H1 (cell line): Measurements from ENCODE around the gene EGFL6. TPM values are rescaled to one million over a fixed set of nuclear protein-coding genes. Genes with fewer than 3 reads are reported as not detected.

Source experiments
- EP300 ChIP-seq, 2 experiments: IDR thresholded peaks; 1 replicate in 1 of 2; 2 replicates in 1 of 2; pipeline ENCODE4 v1.6.1; 2011 to 2012; ENCODE audit warnings: low read depth in 2 of 2, low read length in 2 of 2, mild to moderate bottlenecking in 2 of 2, borderline replicate concordance in 1 of 2, inconsistent platforms in 1 of 2, moderate library complexity in 1 of 2
- NANOG ChIP-seq: IDR thresholded peaks from 2 replicates; pipeline ENCODE4 v1.6.1; 2011; ENCODE audit warnings: low read length, low read depth, mild to moderate bottlenecking, inconsistent platforms; ENCODE audit not compliant: insufficient read depth, poor library complexity, severe bottlenecking
- polyA plus RNA-seq, 7 experiments: library from polyadenylated mRNA; depleted of rRNA in 3 of 7; stranded (reverse) in 5 of 7; unstranded in 2 of 7; fragments of >200 nt in 5 of 7; fragments of 200-250 nt in 2 of 7; gene quantifications; 1 replicate in 5 of 7; 2 replicates in 1 of 7; 4 replicates in 1 of 7; pipeline versions ENCODE4 v1.2.1 to v1.2.3, GENCODE V29; 2011 to 2013; ENCODE audit warnings: missing spikeins in 2 of 7, mixed read lengths in 2 of 7
- total RNA-seq: library from RNA; stranded (reverse); fragmentation: NEBNext Ultra II Directional; extraction: Animal tissue kit (Norgen Biotek cat#: 25700); gene quantifications from 2 replicates; pipeline ENCODE4 v1.2.1, GENCODE V29; 2021
- TF ChIP-seq, protein P1 (sequence below): IDR thresholded peaks from 2 replicates; pipeline ENCODE4 v1.6.1; 2012; ENCODE audit warnings: inconsistent platforms

EGFL6 gene
- total and polyA plus RNA-seq, 2 of the 8 experiments (the other 6 are each of a cell fraction or from before 2014, with no cell fraction given), result 0.93 to 1.1 TPM

GRCh38 chrX:13570261-13570605, 832 bp downstream of the EGFL6 start (continued):
- TF ChIP-seq, protein P1, sequence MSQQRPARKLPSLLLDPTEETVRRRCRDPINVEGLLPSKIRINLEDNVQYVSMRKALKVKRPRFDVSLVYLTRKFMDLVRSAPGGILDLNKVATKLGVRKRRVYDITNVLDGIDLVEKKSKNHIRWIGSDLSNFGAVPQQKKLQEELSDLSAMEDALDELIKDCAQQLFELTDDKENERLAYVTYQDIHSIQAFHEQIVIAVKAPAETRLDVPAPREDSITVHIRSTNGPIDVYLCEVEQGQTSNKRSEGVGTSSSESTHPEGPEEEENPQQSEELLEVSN, result no peak; the same call in 1 of the 2 replicates
- TF ChIP-seq NANOG, result no peak
- TF ChIP-seq EP300 (IDR thresholded peaks at IDR 0.05; ENCODE audit: borderline replicate concordance in 1 of 2, low read depth in 2 of 2, low read length in 2 of 2), result no peak
